GM12878 (cell line): ENCODE results near the gene NDOR1. TPM values are rescaled to one million over a fixed set of nuclear protein-coding genes. Genes with fewer than 3 reads are reported as not detected.

ENCODE experiments used
- ATAC-seq: fragments of 200-7000 bp; cut with Tn5 transposase; 3 replicates; pipeline ENCODE4 v1.9.1; 2020; ENCODE audit warnings: mild to moderate bottlenecking, moderate library complexity
- BruUV-seq: library from RNA; stranded (reverse); fragments of 400-500 nt; replicated peaks from 2 replicates; lab custom pipeline; 2021; lab: Mats Ljungman, UMichigan
- CTCF ChIA-PET: fragments of 300-600 bp; sonication (Branson Sonifier 250); formaldehyde crosslinking; extraction: SDS; loops from one replicate; lab custom pipeline; 2021; ENCODE audit warnings: inconsistent platforms; lab: Yijun Ruan, JAX
- POLR2A ChIA-PET: fragments of 350-600 bp; formaldehyde crosslinking; extraction: SDS; loops from one replicate; lab custom pipeline; 2021; ENCODE audit warnings: inconsistent platforms; lab: Charles Lee
- RAD21 ChIA-PET: fragments of 300-600 bp; sonication (Branson Sonifier 250); formaldehyde crosslinking; loops from one replicate; lab custom pipeline; 2023; ENCODE audit warnings: antibody characterized with exemption; ENCODE audit not compliant: unreplicated experiment; lab: Charles Lee
- SMC1A ChIA-PET: fragments of 300-600 bp; sonication (Branson Sonifier 250); formaldehyde crosslinking; loops from one replicate; lab custom pipeline; 2023; ENCODE audit not compliant: unreplicated experiment, uncharacterized antibody; lab: Charles Lee
- DNase-seq: peaks from one replicate; pipeline ENCODE4 v3.0.0-alpha.2; 2011; ENCODE audit warnings: low read depth, low spot score
- FAIRE-seq: peaks from 3 replicates; lab custom pipeline; 2011; peaks lifted over from hg19 to GRCh38; lab: Jason Lieb, UNC
- H2AFZ ChIP-seq: 2 replicates; pipeline ENCODE4 v1.6.0; 2011; ENCODE audit warnings: low read depth, low read length, control low read depth; ENCODE audit not compliant: control insufficient read depth
- H3K27ac ChIP-seq: 2 replicates; pipeline ENCODE4 v1.5.1; 2011; ENCODE audit warnings: control low read depth; ENCODE audit not compliant: control insufficient read depth, insufficient read depth
- H3K27me3 ChIP-seq, 2 experiments: replicated peaks in 1 of 2; 2 replicates each; pipeline versions ENCODE4 v1.6.0 to v1.6.1; 2011; ENCODE audit warnings: low read length in 1 of 2; ENCODE audit not compliant: control insufficient read depth in 2 of 2, insufficient read depth in 2 of 2
- H3K36me3 ChIP-seq, 2 experiments: 2 replicates each; pipeline ENCODE4 v1.5.1; 2011; ENCODE audit warnings: low read length in 1 of 2; ENCODE audit not compliant: control insufficient read depth in 2 of 2, insufficient read depth in 2 of 2
- H3K4me1 ChIP-seq: 2 replicates; pipeline ENCODE4 v1.6.1; 2011; ENCODE audit warnings: mild to moderate bottlenecking, low read length, moderate library complexity, mixed read lengths; ENCODE audit not compliant: control insufficient read depth, insufficient read depth
- H3K4me2 ChIP-seq: 2 replicates; pipeline ENCODE4 v1.6.0; 2011; ENCODE audit warnings: control low read depth; ENCODE audit not compliant: control insufficient read depth, insufficient read depth
- H3K4me3 ChIP-seq: fragments of 200-600 bp; sonication (generic); 2 replicates; pipeline ENCODE4 v1.5.1; 2016
- H3K79me2 ChIP-seq: 2 replicates; pipeline ENCODE4 v1.6.0; 2011; ENCODE audit warnings: low read length; ENCODE audit not compliant: control insufficient read depth, insufficient read depth
- H3K9ac ChIP-seq: 2 replicates; pipeline ENCODE4 v1.8.0; 2011; ENCODE audit warnings: low read length, control low read depth, mixed read lengths; ENCODE audit not compliant: control insufficient read depth, insufficient read depth
- H3K9me3 ChIP-seq: replicated peaks from 3 replicates; pipeline ENCODE4 v1.5.1; 2011; ENCODE audit warnings: mild to moderate bottlenecking, low read length; ENCODE audit not compliant: control insufficient read depth, insufficient read depth
- H4K20me1 ChIP-seq: 2 replicates; pipeline ENCODE4 v1.6.0; 2011; ENCODE audit not compliant: control insufficient read depth, insufficient read depth
- CREM ChIP-seq: IDR thresholded peaks from 2 replicates; pipeline ENCODE4 v1.6.1; 2014; ENCODE audit warnings: antibody characterized with exemption, low read depth
- EED ChIP-seq: sonication (generic); IDR thresholded peaks from 2 replicates; pipeline ENCODE4 v1.6.1; 2016; ENCODE audit warnings: antibody characterized with exemption, low read depth
- ETV6 ChIP-seq, 2 experiments: fragments of 450-650 bp in 1 of 2; IDR thresholded peaks in 1 of 2; conservative IDR thresholded peaks in 1 of 2; 2 replicates each; pipeline ENCODE4 v1.6.1; 2014; ENCODE audit warnings: antibody characterized with exemption in 1 of 2, borderline replicate concordance in 1 of 2, low read depth in 1 of 2, mild to moderate bottlenecking in 1 of 2, moderate library complexity in 1 of 2
- KAT2A ChIP-seq: conservative IDR thresholded peaks from 2 replicates; pipeline ENCODE4 v1.6.1; 2011; ENCODE audit warnings: low read depth, low read length; ENCODE audit not compliant: control insufficient read depth
- NR2C2 ChIP-seq: IDR thresholded peaks from 2 replicates; pipeline ENCODE4 v1.6.1; 2011; ENCODE audit warnings: borderline replicate concordance, low read depth; ENCODE audit not compliant: control insufficient read depth, insufficient read length
- NR2F1 ChIP-seq: fragments of 450-650 bp; conservative IDR thresholded peaks from 2 replicates; pipeline ENCODE4 v1.6.1; 2017; ENCODE audit warnings: mild to moderate bottlenecking
- PML ChIP-seq: IDR thresholded peaks from 2 replicates; pipeline ENCODE4 v1.6.1; 2012; ENCODE audit warnings: low read length, inconsistent platforms
- POLR2A ChIP-seq: IDR thresholded peaks from 2 replicates; pipeline ENCODE4 v1.6.1; 2011; ENCODE audit warnings: low read depth, mild to moderate bottlenecking, low read length
- RFX5 ChIP-seq: IDR thresholded peaks from 2 replicates; pipeline ENCODE4 v1.6.1; 2011; ENCODE audit warnings: low read depth, low read length, improper control_type of control experiment
- SP1 ChIP-seq: IDR thresholded peaks from one replicate; pipeline ENCODE4 v1.6.1; 2011; ENCODE audit warnings: low read depth, low read length
- TAF1 ChIP-seq: IDR thresholded peaks from 2 replicates; pipeline ENCODE4 v1.6.1; 2011; ENCODE audit warnings: mild to moderate bottlenecking, low read depth, low read length, borderline replicate concordance
- WGBS: methylation state at CpG from one replicate; pipeline ENCODE4 v1.1.6; 2016; ENCODE audit warnings: low lambda C conversion rate; ENCODE audit not compliant: insufficient replicate concordance, insufficient coverage; ENCODE audit errors: missing lambda C conversion rate; 5-methylcytosine and 5-hydroxymethylcytosine counted together
- in situ Hi-C: fragments of 300-500 bp; cut with MboI; formaldehyde crosslinking; loops from 9 replicates; pipeline ENCODE4 v1.14.3; 2018; ENCODE audit warnings: mixed read lengths
- intact Hi-C: fragments of 100-400 bp; cut with micrococcal nuclease; formaldehyde crosslinking; loops from one replicate; pipeline ENCODE4 v1.14.2; 2022; ENCODE audit not compliant: unreplicated experiment
- polyA plus RNA-seq, 11 experiments: library from polyadenylated mRNA; depleted of rRNA in 4 of 11; unstranded in 6 of 11; stranded (reverse) in 5 of 11; fragments of >200 nt; fragmentation: Nextera tagmentation in 4 of 11; fragmentation: Illumina TruSeq in 1 of 11; extraction: Ambion mirVana in 4 of 11; extraction: Trizol in 1 of 11; gene quantifications; 1 replicate in 1 of 11; 2 replicates in 10 of 11; pipeline versions ENCODE4 v1.2.1 to v1.2.3, GENCODE V29; 2011 to 2016; ENCODE audit warnings: inconsistent platforms in 2 of 11, missing spikeins in 2 of 11, low read depth in 1 of 11
- total RNA-seq, 4 experiments: library from RNA; depleted of rRNA in 3 of 4; stranded (reverse); fragments of >200 nt in 3 of 4; fragmentation: Illumina TruSeq in 1 of 4; extraction: Trizol in 1 of 4; gene quantifications; 2 replicates each; pipeline versions ENCODE4 v1.2.1 to v1.2.3, GENCODE V29; 2013 to 2021
- TF ChIP-seq, protein P1 (sequence below): fragments of 450-650 bp; IDR thresholded peaks from 2 replicates; pipeline ENCODE4 v1.6.1; 2018; ENCODE audit warnings: mild to moderate bottlenecking, low read depth, moderate library complexity; ENCODE audit not compliant: partially characterized antibody
- TF ChIP-seq, protein P2 (sequence below): fragments of 450-650 bp; formaldehyde crosslinking; IDR thresholded peaks from 2 replicates; pipeline ENCODE4 v1.4.0; 2022; ENCODE audit warnings: mild to moderate bottlenecking, moderate library complexity
- TF ChIP-seq, protein P3 (sequence below): fragments of 450-650 bp; IDR thresholded peaks from 2 replicates; pipeline ENCODE4 v1.6.1; 2016; ENCODE audit warnings: mild to moderate bottlenecking, moderate library complexity, borderline replicate concordance

NDOR1 gene
- total and polyA plus RNA-seq, 10 of the 15 experiments (the other 5 are each of a cell fraction or from before 2014, with no cell fraction given): 0.04 to 32.9 (median 11.1) TPM

DNA sequence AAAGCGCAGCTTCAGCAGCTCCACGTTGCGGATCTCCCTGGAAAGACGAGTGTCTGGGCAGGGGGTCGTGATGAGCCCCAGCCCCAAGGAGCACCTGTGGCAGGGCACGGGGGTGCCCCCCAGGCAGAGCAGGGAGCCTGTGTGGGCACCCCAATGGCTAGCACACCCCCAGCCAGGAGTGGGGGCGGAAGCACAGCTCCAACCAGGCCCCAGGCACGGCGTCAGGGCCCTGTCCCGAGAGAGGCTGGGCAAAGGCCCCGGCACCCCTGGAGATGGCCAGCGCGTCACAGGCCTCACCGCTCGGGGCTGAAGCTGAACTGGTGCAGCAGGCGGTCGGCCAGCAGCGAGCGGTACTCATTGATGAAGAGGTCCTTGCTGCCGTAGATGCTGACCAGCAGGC lies 25.0 kb upstream of the NDOR1 start (continued):
- TF ChIP-seq TAF1 (no peak), EED (no peak), ETV6 (conservative IDR thresholded peaks at IDR 0.05 in 1 of 2, IDR thresholded peaks at IDR 0.05 in 1 of 2; ENCODE audit: borderline replicate concordance in 1 of 2, low read depth in 1 of 2) (no peak), CREM (no peak), PML (no peak)
- TF ChIP-seq, protein P1, sequence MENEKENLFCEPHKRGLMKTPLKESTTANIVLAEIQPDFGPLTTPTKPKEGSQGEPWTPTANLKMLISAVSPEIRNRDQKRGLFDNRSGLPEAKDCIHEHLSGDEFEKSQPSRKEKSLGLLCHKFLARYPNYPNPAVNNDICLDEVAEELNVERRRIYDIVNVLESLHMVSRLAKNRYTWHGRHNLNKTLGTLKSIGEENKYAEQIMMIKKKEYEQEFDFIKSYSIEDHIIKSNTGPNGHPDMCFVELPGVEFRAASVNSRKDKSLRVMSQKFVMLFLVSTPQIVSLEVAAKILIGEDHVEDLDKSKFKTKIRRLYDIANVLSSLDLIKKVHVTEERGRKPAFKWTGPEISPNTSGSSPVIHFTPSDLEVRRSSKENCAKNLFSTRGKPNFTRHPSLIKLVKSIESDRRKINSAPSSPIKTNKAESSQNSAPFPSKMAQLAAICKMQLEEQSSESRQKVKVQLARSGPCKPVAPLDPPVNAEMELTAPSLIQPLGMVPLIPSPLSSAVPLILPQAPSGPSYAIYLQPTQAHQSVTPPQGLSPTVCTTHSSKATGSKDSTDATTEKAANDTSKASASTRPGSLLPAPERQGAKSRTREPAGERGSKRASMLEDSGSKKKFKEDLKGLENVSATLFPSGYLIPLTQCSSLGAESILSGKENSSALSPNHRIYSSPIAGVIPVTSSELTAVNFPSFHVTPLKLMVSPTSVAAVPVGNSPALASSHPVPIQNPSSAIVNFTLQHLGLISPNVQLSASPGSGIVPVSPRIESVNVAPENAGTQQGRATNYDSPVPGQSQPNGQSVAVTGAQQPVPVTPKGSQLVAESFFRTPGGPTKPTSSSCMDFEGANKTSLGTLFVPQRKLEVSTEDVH: no peak

DNA sequence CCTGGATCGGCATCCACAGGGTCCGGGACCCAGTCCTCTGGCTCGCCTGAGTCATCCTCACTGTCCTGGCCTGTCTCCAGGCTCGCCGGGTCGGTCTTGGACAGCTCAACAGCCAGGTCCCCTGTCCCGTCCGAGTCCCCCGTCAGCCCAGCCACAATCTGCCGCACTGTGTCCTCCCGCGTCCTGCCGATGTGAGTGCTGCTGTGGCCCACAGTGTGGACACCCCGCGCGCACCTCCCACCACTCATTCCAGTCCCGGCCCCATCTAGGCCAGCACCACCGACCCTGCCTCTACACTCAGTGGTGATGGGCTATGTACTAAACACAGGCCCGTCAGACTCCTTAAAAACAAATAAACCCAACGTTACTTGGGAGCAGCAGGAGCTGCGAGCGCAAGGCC lies 23.8 kb upstream of the NDOR1 start:
- POLR2A ChIA-PET: interaction anchor here (0.6 kb wide), 1 partner anchor 88 kb away, joined by 3 read pairs; no protein-coding TSS in a partner anchor
- Histone ChIP-seq H3K4me1 (peaks cover 4% of the 10 kb centered on the region; the same call in 1 of the 2 replicates), H3K79me2 (peaks cover 4% of the 10 kb centered on the region), H3K4me2 (no peak overlapping the region), H3K27me3 (no peaks in the 10 kb centered on the region), H3K4me3 (no peak overlapping the region), H4K20me1 (no peaks in the 10 kb centered on the region), H3K9ac (no peak overlapping the region), H3K9me3 (no peaks in the 10 kb centered on the region), H3K27ac (no peak overlapping the region), H2AFZ (no peak overlapping the region), H3K36me3 (peaks cover 7 to 28% of the 10 kb centered on the region in 2 experiments)
- intact Hi-C loops: no loop called here
- WGBS: 93% methylated on average over 20 of the region's 22 CpGs
- FAIRE-seq: no peak
- BruUV-seq: no TSS peak
- SMC1A ChIA-PET: no interaction called here
- RAD21 ChIA-PET: no interaction called here
- DNase-seq: no peak
- CTCF ChIA-PET: no interaction called here
- ATAC-seq: no peak
- in situ Hi-C loops: no loop called here
- TF ChIP-seq NR2F1: no peak
- TF ChIP-seq, protein P2, sequence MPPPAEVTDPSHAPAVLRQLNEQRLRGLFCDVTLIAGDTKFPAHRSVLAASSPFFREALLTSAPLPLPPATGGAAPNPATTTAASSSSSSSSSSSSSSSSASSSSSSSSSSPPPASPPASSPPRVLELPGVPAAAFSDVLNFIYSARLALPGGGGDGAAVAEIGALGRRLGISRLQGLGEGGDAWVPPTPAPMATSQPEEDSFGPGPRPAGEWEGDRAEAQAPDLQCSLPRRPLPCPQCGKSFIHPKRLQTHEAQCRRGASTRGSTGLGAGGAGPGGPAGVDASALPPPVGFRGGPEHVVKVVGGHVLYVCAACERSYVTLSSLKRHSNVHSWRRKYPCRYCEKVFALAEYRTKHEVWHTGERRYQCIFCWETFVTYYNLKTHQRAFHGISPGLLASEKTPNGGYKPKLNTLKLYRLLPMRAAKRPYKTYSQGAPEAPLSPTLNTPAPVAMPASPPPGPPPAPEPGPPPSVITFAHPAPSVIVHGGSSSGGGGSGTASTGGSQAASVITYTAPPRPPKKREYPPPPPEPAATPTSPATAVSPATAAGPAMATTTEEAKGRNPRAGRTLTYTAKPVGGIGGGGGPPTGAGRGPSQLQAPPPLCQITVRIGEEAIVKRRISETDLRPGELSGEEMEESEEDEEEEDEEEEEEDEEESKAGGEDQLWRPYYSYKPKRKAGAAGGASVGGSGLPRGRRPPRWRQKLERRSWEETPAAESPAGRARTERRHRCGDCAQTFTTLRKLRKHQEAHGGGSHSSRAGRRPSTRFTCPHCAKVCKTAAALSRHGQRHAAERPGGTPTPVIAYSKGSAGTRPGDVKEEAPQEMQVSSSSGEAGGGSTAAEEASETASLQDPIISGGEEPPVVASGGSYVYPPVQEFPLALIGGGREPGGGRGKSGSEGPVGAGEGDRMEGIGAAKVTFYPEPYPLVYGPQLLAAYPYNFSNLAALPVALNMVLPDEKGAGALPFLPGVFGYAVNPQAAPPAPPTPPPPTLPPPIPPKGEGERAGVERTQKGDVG (CRISPR knock-in tag): no peak
- TF ChIP-seq RFX5: no peak
- no peak for TF ChIP-seq NR2C2
- TF ChIP-seq, protein P3, sequence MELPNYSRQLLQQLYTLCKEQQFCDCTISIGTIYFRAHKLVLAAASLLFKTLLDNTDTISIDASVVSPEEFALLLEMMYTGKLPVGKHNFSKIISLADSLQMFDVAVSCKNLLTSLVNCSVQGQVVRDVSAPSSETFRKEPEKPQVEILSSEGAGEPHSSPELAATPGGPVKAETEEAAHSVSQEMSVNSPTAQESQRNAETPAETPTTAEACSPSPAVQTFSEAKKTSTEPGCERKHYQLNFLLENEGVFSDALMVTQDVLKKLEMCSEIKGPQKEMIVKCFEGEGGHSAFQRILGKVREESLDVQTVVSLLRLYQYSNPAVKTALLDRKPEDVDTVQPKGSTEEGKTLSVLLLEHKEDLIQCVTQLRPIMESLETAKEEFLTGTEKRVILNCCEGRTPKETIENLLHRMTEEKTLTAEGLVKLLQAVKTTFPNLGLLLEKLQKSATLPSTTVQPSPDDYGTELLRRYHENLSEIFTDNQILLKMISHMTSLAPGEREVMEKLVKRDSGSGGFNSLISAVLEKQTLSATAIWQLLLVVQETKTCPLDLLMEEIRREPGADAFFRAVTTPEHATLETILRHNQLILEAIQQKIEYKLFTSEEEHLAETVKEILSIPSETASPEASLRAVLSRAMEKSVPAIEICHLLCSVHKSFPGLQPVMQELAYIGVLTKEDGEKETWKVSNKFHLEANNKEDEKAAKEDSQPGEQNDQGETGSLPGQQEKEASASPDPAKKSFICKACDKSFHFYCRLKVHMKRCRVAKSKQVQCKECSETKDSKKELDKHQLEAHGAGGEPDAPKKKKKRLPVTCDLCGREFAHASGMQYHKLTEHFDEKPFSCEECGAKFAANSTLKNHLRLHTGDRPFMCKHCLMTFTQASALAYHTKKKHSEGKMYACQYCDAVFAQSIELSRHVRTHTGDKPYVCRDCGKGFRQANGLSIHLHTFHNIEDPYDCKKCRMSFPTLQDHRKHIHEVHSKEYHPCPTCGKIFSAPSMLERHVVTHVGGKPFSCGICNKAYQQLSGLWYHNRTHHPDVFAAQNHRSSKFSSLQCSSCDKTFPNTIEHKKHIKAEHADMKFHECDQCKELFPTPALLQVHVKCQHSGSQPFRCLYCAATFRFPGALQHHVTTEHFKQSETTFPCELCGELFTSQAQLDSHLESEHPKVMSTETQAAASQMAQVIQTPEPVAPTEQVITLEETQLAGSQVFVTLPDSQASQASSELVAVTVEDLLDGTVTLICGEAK: no peak
- TF ChIP-seq KAT2A: no peak
- no peak for TF ChIP-seq SP1
- no peak for TF ChIP-seq POLR2A
